B cell (primary cell): ENCODE results near the gene SDK1.

ENCODE experiments used
- EZH2 ChIP-seq: IDR thresholded peaks from 2 replicates; pipeline ENCODE4 v1.6.1; 2012; ENCODE audit warnings: borderline replicate concordance, low read depth, mild to moderate bottlenecking, moderate library complexity, low read length; ENCODE audit not compliant: insufficient read depth, poor library complexity, severe bottlenecking
- TF ChIP-seq, protein P1 (sequence below): fragments of 200-600 bp; IDR thresholded peaks from one replicate; pipeline ENCODE4 v1.8.0; 2022; ENCODE audit warnings: antibody characterized with exemption, mild to moderate bottlenecking

DNA sequence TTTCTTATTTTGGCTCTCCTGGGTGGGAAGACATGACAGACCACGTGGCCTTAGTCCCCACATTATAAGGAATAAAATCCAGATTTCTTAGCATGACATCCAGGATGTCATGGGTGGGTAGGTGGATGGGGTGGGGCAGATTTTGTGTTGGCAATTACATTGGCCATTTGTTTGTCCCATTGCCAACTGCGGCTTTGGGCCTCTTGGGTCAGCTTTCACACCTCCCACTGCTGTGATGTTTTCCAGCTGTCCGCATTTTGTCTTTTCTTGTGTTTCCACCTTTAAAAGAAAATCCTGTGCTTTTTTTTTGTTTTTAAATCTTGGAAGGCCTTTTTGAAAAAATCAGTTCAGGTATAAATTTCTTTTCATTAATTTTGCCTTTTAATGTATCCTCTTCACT lies 237.0 kb downstream of the SDK1 start:
- TF ChIP-seq, protein P1, sequence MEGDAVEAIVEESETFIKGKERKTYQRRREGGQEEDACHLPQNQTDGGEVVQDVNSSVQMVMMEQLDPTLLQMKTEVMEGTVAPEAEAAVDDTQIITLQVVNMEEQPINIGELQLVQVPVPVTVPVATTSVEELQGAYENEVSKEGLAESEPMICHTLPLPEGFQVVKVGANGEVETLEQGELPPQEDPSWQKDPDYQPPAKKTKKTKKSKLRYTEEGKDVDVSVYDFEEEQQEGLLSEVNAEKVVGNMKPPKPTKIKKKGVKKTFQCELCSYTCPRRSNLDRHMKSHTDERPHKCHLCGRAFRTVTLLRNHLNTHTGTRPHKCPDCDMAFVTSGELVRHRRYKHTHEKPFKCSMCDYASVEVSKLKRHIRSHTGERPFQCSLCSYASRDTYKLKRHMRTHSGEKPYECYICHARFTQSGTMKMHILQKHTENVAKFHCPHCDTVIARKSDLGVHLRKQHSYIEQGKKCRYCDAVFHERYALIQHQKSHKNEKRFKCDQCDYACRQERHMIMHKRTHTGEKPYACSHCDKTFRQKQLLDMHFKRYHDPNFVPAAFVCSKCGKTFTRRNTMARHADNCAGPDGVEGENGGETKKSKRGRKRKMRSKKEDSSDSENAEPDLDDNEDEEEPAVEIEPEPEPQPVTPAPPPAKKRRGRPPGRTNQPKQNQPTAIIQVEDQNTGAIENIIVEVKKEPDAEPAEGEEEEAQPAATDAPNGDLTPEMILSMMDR = no peak
- TF ChIP-seq EZH2 = no peak
